Breast epithelium (tissue), 4 donors: Measurements from ENCODE around the gene EEF1AKMT3. TPM values are rescaled to one million over a fixed set of nuclear protein-coding genes. Genes with fewer than 3 reads are reported as not detected.

Experiments used
- DNase-seq, 2 donors: peaks; one replicate each; pipeline ENCODE4 v3.0.0-alpha.2; 2019; ENCODE audit warnings: low spot score in 2 of 2
- H3K27ac ChIP-seq, 2 donors: fragments of 200-600 bp; sonication (generic) in 1 of 2; one replicate each; pipeline ENCODE4 v1.5.1; 2016 to 2019; ENCODE audit warnings: mild to moderate bottlenecking in 1 of 2
- H3K27me3 ChIP-seq, 2 donors: fragments of 200-600 bp; sonication (generic) in 1 of 2; one replicate each; pipeline versions ENCODE4 v1.5.1 to v1.6.0; 2017 to 2019; ENCODE audit warnings: control low read depth in 1 of 2, mild to moderate bottlenecking in 1 of 2
- H3K36me3 ChIP-seq: fragments of 200-600 bp; one replicate; pipeline ENCODE4 v1.5.1; 2019
- H3K4me1 ChIP-seq, 2 donors: fragments of 200-600 bp; sonication (generic); one replicate each; pipeline ENCODE4 v1.5.1; 2016 to 2019; ENCODE audit warnings: control low read depth in 1 of 2
- H3K4me3 ChIP-seq, 3 donors: fragments of 200-600 bp; sonication (generic); 1 replicate in 2 of 3; 2 replicates in 1 of 3; pipeline ENCODE4 v1.5.1; 2016 to 2019; ENCODE audit warnings: mild to moderate bottlenecking in 3 of 3, moderate library complexity in 2 of 3
- H3K9me3 ChIP-seq, 2 donors: fragments of 200-600 bp; sonication (generic) in 1 of 2; one replicate each; pipeline ENCODE4 v1.5.1; 2016 to 2019; ENCODE audit warnings: control low read depth in 1 of 2
- POLR2A ChIP-seq: fragments of 450-650 bp; IDR thresholded peaks from one replicate; pipeline ENCODE4 v1.6.1; 2016; ENCODE audit warnings: antibody characterized with exemption, mild to moderate bottlenecking, moderate library complexity
- POLR2AphosphoS5 ChIP-seq, 3 donors: sonication (generic); formaldehyde crosslinking; IDR thresholded peaks; one replicate each; pipeline ENCODE4 v1.6.1; 2017; ENCODE audit warnings: antibody characterized with exemption in 3 of 3
- intact Hi-C: fragments of 100-400 bp; cut with DNase I; formaldehyde crosslinking; loops from one replicate; pipeline ENCODE4 v1.15.1; 2023; ENCODE audit warnings: low total_unique reads
- total RNA-seq, 3 donors: library from RNA; depleted of rRNA; stranded (reverse); fragments of >200 nt; gene quantifications; one replicate each; pipeline ENCODE4 v1.1.0, GENCODE V29; 2016
- TF ChIP-seq, protein P1 (sequence below), 3 donors: fragments of 450-650 bp; IDR thresholded peaks; one replicate each; pipeline ENCODE4 v1.5.1; 2016 to 2017; ENCODE audit warnings: antibody characterized with exemption in 3 of 3, mild to moderate bottlenecking in 3 of 3, moderate library complexity in 3 of 3

Gene EEF1AKMT3
- total RNA-seq, 3 donors from 2014 or later, result 15.7 to 18.1 (median 16.5) TPM

DNA sequence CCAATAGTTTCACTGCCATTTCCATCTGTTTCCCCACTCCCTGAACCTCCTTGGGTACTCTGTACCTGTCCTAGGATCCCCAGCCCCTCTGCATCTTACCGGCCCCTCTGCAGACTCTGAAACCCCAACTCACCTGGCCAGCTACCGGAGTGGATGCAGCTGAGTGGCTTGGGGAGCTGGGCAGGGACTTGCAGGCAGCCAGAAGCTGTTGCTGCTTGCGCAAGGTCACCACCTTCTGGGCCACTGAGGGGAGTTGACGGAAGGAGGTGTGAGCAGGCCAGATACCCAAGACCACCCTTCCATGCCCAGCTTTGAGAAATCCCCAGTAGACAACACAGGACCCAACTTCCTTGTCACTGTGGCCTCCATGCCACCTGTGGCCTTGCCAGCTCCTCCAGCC is 40.1 kb upstream of the EEF1AKMT3 start:
- H3K27me3 ChIP-seq, result peaks cover 3 to 19% of the 10 kb centered on the region in 2 donors
- intact Hi-C loops, result no loop called here

DNA sequence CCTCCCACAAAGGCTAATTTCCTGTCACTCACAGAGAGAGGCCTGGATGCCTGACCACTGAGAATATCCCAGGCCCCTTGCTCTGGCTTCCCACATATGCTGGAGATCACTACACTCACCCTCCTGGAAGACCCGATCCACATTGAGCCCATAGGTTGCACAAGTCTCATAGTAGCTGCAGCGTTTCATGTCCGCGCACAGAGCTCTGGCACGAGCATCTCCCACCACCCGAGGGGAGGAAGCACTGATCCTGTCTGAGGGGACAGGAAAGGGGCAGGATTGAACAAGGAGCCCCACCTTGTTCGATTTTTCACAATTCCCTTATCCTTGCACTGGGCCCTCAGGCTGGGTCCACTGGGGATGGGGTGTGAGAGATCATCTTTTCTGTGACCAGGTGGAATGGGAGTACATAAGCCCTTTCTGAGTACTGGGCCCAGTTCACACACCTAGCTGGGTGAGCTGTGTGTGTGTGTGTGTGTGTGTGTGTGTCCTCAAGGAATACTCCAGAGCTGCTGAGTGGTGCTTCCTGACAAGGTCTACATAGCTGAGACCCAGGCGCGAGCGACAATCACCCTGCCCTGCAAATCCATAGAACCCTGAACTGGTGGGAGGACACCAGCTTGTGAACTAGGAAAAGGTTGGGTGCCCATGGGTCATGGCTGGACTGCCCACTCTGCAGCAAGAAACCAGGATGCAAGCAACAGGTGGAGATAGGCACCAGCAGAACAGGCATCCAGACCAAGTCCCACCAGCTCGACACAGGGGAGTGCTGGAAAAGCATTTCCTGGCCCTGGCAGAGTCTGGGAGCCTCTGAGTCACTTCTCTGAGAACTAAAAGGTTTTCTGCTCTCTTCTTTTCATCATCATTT is 39.5 kb upstream of the EEF1AKMT3 start:
- no peak overlapping the region for H3K4me3 ChIP-seq
- TF ChIP-seq, protein P1, sequence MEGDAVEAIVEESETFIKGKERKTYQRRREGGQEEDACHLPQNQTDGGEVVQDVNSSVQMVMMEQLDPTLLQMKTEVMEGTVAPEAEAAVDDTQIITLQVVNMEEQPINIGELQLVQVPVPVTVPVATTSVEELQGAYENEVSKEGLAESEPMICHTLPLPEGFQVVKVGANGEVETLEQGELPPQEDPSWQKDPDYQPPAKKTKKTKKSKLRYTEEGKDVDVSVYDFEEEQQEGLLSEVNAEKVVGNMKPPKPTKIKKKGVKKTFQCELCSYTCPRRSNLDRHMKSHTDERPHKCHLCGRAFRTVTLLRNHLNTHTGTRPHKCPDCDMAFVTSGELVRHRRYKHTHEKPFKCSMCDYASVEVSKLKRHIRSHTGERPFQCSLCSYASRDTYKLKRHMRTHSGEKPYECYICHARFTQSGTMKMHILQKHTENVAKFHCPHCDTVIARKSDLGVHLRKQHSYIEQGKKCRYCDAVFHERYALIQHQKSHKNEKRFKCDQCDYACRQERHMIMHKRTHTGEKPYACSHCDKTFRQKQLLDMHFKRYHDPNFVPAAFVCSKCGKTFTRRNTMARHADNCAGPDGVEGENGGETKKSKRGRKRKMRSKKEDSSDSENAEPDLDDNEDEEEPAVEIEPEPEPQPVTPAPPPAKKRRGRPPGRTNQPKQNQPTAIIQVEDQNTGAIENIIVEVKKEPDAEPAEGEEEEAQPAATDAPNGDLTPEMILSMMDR (IDR thresholded peaks at IDR 0.05), result no peak
- TF ChIP-seq POLR2A, result no peak
- TF ChIP-seq POLR2AphosphoS5 (IDR thresholded peaks at IDR 0.05), result no peak
- intact Hi-C loops, result no loop called here
- DNase-seq, result no peak
- peaks cover 9 to 15% of the 10 kb centered on the region in 2 donors for H3K4me1 ChIP-seq
- H3K27me3 ChIP-seq, result peaks cover 5 to 26% of the 10 kb centered on the region in 2 donors
- H3K27ac ChIP-seq, result no peak overlapping the region
- H3K36me3 ChIP-seq, result no peaks in the 10 kb centered on the region
- no peaks in the 10 kb centered on the region for H3K9me3 ChIP-seq

More for the DNA sequence above, 40.1 kb upstream of the EEF1AKMT3 start:
- no peak overlapping the region for H3K4me3 ChIP-seq
- no peaks in the 10 kb centered on the region for H3K36me3 ChIP-seq
- peaks cover 6 to 11% of the 10 kb centered on the region in 2 donors for H3K4me1 ChIP-seq
- H3K9me3 ChIP-seq, result no peaks in the 10 kb centered on the region
- DNase-seq, result no peak
- no peak for TF ChIP-seq POLR2AphosphoS5 (IDR thresholded peaks at IDR 0.05)
- TF ChIP-seq, protein P1 (IDR thresholded peaks at IDR 0.05), result no peak
- no peak for TF ChIP-seq POLR2A
- no peak overlapping the region for H3K27ac ChIP-seq

DNA sequence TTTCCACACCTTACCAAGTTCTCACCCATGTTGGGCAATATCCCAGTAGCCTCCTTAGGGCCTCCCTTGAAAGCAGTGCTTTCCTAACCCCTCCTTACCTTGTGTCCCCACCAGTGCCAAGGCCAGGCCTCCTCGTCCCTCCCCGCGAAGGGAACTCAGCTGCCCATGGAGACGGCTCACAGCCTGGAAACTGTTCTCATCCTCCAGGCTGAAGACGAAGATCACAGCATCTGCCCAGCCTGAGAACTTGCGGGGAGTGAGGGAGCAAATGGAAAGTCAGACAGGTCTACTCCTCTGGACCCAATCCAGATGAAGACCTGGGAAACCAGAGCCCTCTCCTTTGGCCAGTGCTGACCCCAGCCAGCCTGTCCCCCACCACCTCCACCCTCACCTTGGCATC is 38.5 kb upstream of the EEF1AKMT3 start:
- TF ChIP-seq POLR2AphosphoS5 (IDR thresholded peaks at IDR 0.05) (no peak), POLR2A (no peak)
- TF ChIP-seq, protein P1 (IDR thresholded peaks at IDR 0.05), result no peak
- H3K27me3 ChIP-seq, result peaks cover 14 to 36% of the 10 kb centered on the region in 2 donors
- no peak overlapping the region for H3K27ac ChIP-seq
- DNase-seq, result no peak
- H3K4me3 ChIP-seq, result no peak overlapping the region
- H3K36me3 ChIP-seq, result no peaks in the 10 kb centered on the region
- peaks cover 9 to 15% of the 10 kb centered on the region in 2 donors for H3K4me1 ChIP-seq
- intact Hi-C loops, result no loop called here
- no peaks in the 10 kb centered on the region for H3K9me3 ChIP-seq

DNA sequence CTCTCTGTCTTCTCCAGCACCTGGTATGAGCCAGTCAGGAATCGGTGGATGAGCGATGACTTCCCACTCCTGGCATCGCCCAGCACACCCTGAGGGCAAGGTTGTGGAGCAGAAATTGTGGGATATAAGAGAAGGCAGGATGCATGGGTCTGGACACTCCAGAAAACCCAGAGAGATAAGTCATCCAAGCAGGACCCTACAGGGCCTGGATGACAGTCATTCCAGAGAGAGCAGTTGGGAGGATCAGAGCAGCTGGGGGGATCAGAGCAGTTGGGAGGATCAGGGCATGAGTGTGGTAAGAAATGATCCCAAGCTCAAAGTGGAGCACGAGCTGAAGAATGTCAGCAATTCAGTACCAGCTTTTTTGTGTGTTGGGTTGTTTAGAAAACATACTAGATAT is 37.8 kb upstream of the EEF1AKMT3 start:
- peaks cover 17 to 38% of the 10 kb centered on the region in 2 donors for H3K27me3 ChIP-seq

More for the DNA sequence above, 37.8 kb upstream of the EEF1AKMT3 start:
- no peak for DNase-seq
- no peak overlapping the region for H3K27ac ChIP-seq
- H3K4me3 ChIP-seq, result no peak overlapping the region
- intact Hi-C loops, result no loop called here
- H3K36me3 ChIP-seq, result no peaks in the 10 kb centered on the region
- TF ChIP-seq, protein P1 (IDR thresholded peaks at IDR 0.05), result no peak
- no peak for TF ChIP-seq POLR2AphosphoS5 (IDR thresholded peaks at IDR 0.05)
- no peak for TF ChIP-seq POLR2A
- no peaks in the 10 kb centered on the region for H3K9me3 ChIP-seq
- peaks cover 9 to 15% of the 10 kb centered on the region in 2 donors for H3K4me1 ChIP-seq
